ENCODE data around the gene SEMA3B. TPM values are rescaled to one million over a fixed set of nuclear protein-coding genes. Genes with fewer than 3 reads are reported as not detected.
"Not testable (repeated sequence)": the region's sequence is repeated elsewhere in the genome, so short reads cannot be mapped to it uniquely, and the experiment has no call there.

Gene SEMA3B
- total RNA-seq, 1 donor from 2014 or later, result 24.2 TPM

DNA sequence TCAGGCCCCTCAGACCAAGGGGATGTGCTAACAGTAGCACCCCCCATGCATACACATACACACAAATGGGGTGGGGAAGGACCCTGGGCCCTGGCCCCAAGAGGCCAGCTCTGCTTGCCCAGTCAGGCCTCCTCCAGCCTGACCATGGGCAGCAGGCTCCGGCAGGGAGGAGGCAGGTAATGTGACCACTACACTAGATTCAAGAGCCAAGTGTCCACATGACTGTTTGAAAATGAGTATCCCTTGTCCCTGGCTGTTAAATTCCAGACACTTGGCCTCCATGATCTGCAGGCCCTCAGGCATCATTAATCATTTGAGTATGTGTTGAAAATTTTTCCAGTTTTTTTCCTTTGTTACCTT, 46.8 kb upstream of the SEMA3B start:
- Histone ChIP-seq H3K27ac (no peak overlapping the region), H3K27me3 (no peaks in the 10 kb centered on the region), H3K36me3 (no peaks in the 10 kb centered on the region), H3K9me3 (no peaks in the 10 kb centered on the region), H3K4me1 (peaks cover 0 to 11% of the 10 kb centered on the region in 2 donors), H3K4me3 (no peak overlapping the region)
- DNase-seq (ENCODE audit: low spot score in 2 of 2), result no peak
- TF ChIP-seq, protein P1, sequence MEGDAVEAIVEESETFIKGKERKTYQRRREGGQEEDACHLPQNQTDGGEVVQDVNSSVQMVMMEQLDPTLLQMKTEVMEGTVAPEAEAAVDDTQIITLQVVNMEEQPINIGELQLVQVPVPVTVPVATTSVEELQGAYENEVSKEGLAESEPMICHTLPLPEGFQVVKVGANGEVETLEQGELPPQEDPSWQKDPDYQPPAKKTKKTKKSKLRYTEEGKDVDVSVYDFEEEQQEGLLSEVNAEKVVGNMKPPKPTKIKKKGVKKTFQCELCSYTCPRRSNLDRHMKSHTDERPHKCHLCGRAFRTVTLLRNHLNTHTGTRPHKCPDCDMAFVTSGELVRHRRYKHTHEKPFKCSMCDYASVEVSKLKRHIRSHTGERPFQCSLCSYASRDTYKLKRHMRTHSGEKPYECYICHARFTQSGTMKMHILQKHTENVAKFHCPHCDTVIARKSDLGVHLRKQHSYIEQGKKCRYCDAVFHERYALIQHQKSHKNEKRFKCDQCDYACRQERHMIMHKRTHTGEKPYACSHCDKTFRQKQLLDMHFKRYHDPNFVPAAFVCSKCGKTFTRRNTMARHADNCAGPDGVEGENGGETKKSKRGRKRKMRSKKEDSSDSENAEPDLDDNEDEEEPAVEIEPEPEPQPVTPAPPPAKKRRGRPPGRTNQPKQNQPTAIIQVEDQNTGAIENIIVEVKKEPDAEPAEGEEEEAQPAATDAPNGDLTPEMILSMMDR (IDR thresholded peaks at IDR 0.05), result no peak
- intact Hi-C loops (cut with DNase I), result no loop called here

DNA sequence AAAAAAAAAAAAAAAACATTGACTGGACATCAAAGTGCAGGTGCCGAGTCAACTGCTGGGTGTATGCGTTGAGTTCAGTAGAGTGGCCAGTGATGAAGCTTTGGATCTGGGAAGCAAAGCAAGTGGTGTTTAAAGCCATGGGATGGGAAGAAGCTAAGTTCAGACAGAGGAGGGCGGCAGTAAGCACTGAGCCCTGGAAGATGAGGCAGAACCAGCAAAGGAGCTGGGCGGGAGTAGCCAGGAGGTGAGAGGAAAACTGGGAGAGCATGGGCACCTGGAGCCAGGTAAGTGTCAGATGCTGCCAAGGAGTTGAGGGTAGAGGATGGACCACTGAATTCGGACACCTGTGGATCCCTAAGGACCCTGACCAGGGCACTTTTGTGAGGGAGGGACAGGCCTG, 44.3 kb upstream of the SEMA3B start:
- intact Hi-C loops (cut with DNase I), result no loop called here

DNA sequence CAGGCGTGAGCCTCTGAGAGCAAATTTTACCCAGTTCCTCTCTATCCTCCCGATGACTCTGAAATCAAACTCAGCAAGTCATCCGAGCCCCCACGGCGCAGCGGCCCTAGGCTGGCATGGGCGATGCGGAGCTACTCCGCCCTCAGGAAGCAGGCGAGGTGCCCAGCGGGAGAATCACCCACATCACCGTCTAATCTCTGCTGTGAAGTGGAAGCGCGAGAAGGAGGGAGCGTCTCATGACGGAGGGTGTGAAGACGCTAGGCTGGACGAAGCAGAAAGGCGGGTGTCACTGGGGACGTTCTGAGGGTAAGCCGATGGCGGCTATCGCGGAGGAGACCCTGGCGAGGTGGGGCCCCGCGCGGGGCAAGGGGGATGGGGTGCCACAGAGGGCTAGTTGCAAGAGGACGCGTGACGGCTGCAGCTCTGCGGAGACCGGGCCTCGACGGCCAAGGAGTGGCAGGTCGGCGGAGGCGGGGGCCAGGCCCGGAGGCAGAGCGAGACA, 42.0 kb upstream of the SEMA3B start:
- intact Hi-C loops (cut with DNase I), result loop anchor here (1.0 kb wide), 5 partner anchors 8 to 106 kb away; no protein-coding TSS in a partner anchor
- H3K36me3 ChIP-seq, result no peaks in the 10 kb centered on the region
- TF ChIP-seq, protein P1 (IDR thresholded peaks at IDR 0.05), result no peak
- H3K27ac ChIP-seq, result peak overlapping the region; percentile 69 to 75
- H3K27me3 ChIP-seq, result no peaks in the 10 kb centered on the region
- H3K9me3 ChIP-seq, result no peaks in the 10 kb centered on the region
- peak overlapping the region; percentile 63 to 78 for H3K4me3 ChIP-seq
- H3K4me1 ChIP-seq, result peaks cover 0 to 16% of the 10 kb centered on the region in 2 donors
- DNase-seq (ENCODE audit: low spot score in 2 of 2), result peak in 1 of 2 donors; percentile 75

More for the DNA sequence above, 44.3 kb upstream of the SEMA3B start:
- TF ChIP-seq, protein P1 (IDR thresholded peaks at IDR 0.05), result no peak
- H3K27me3 ChIP-seq, result no peaks in the 10 kb centered on the region
- H3K27ac ChIP-seq, result no peak overlapping the region
- no peak overlapping the region for H3K4me3 ChIP-seq
- no peaks in the 10 kb centered on the region for H3K36me3 ChIP-seq
- peaks cover 0 to 16% of the 10 kb centered on the region in 2 donors for H3K4me1 ChIP-seq
- DNase-seq (ENCODE audit: low spot score in 2 of 2), result no peak
- H3K9me3 ChIP-seq, result no peaks in the 10 kb centered on the region

DNA sequence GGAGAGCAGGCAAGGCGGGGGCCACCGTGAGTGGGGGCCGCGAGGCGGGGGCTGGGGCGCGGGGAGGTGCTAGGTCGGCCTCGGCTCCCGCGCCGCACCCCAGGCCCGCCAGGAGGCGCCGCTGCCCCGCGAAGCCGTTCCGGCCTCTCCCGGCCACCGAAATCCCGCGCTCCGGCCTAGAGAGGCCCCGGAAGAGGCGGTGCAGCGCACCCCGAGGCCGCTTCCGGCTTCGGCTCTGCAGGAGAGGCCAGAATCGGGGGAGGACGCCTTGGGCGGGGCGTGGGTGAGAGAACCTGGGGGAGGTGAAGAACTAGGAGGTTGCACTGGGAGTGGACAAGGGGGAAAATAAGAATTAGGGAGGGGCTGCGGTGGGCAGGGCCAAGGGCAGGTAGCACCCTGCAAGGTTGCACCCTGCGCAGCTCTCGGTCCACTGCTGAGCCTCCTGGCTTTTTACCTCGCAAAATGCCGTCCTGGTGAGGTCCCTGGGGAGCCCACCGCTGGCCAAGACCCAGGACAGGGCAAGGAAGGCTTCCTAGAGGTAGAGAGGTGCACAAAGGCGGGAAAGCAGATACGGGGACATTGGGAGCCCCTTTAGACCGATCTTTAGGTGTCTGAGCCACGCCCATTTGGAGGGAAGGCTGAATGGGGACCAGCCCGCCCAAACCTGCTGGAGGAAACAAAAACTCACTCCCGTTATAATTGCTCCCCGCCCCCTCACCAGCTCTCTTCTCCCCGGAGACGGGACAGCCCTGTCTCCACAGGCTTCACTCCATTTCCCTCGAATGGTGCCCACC, 41.4 kb upstream of the SEMA3B start:
- Histone ChIP-seq H3K4me1 (peaks cover 0 to 16% of the 10 kb centered on the region in 2 donors), H3K4me3 (peak overlapping the region; percentile 63 to 78), H3K27ac (peak overlapping the region; percentile 69 to 75), H3K9me3 (no peaks in the 10 kb centered on the region), H3K27me3 (no peaks in the 10 kb centered on the region), H3K36me3 (no peaks in the 10 kb centered on the region)
- DNase-seq (ENCODE audit: low spot score in 2 of 2), result peak; percentile 51 to 95
- intact Hi-C loops (cut with DNase I), result loop anchor here (1.0 kb wide), 3 partner anchors 8 to 46 kb away; no protein-coding TSS in a partner anchor
- TF ChIP-seq, protein P1 (IDR thresholded peaks at IDR 0.05), result peak; percentile 68 to 96 (median 84)

DNA sequence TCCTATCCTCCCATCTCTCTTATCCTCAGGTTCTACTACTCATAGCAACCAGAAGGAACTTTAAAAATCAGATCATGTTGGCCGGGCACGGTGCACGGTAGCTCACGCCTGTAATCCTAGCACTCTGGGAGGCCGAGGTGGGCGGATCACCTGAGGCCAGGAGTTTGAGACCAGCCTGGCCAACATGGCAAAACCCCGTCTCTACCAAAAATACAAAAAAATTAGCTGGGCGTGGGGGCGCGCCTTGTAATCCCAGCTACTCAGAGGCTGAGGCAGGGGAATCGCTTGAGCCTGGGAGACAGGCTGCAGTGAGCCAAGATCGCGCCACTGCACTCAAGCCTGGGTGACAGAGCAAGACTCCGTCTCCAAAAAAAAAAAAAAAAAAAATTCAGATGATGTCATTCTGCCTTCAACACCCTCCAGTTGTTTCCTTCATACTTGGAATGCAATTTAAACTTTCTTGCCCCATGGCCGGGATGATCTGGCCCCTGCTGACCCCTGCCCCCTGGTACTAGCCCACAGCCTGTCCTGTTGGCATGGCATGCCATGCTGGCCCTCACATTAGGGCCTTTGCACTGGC, 40.7 kb upstream of the SEMA3B start:
- Histone ChIP-seq H3K4me1 (peaks cover 0 to 16% of the 10 kb centered on the region in 2 donors), H3K4me3 (peak overlapping the region; percentile 63 to 78)
- H3K36me3 ChIP-seq; H3K9me3 ChIP-seq; H3K27ac ChIP-seq; intact Hi-C loops (cut with DNase I); DNase-seq (ENCODE audit: low spot score in 2 of 2); H3K27me3 ChIP-seq: not testable (repeated sequence)

DNA sequence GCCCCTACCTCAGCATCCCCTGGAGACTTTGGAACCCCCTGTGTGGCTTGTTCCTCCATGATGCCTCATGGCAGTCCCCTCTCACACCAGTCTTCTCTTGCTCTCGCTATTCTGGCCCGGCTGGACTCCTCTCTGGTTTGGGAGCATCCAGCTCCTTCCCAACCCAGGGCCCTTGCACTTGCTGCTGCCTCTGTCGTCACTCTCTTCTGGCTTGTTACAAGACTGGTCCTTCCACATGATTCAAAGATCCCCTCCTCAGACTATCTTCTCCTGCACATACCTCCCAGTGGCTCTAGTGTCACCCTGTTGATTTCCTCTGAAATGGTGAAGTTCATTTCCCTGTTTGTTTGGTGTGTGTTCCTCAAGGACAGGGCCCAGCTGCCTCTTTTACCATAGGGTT, 39.5 kb upstream of the SEMA3B start:
- no peaks in the 10 kb centered on the region for H3K36me3 ChIP-seq
- H3K9me3 ChIP-seq, result no peaks in the 10 kb centered on the region
- peaks cover 0 to 16% of the 10 kb centered on the region in 2 donors for H3K4me1 ChIP-seq
- H3K27me3 ChIP-seq, result no peaks in the 10 kb centered on the region
- TF ChIP-seq, protein P1 (IDR thresholded peaks at IDR 0.05), result no peak
- no peak overlapping the region for H3K27ac ChIP-seq
- intact Hi-C loops (cut with DNase I), result no loop called here
- no peak overlapping the region for H3K4me3 ChIP-seq
- no peak for DNase-seq (ENCODE audit: low spot score in 2 of 2)

All from ascending aorta (tissue), 2 donors.